Suprapubic skin (tissue), 4 donors: Measurements from ENCODE around the gene NBPF1. TPM values are rescaled to one million over a fixed set of nuclear protein-coding genes. Genes with fewer than 3 reads are reported as not detected.
A peak's percentile ranks its signal among the peaks of the same experiment; 100 is the strongest.
"Not testable (repeated sequence)": the region's sequence is repeated elsewhere in the genome, so short reads cannot be mapped to it uniquely, and the experiment has no call there.

Experiments
- DNase-seq, 2 donors: peaks; one replicate each; pipeline ENCODE4 v3.0.0-alpha.2; 2019; ENCODE audit warnings: low spot score in 2 of 2
- H3K27ac ChIP-seq: fragments of 200-600 bp; sonication (generic); one replicate; pipeline ENCODE4 v1.5.1; 2019
- H3K27me3 ChIP-seq: fragments of 200-600 bp; sonication (generic); one replicate; pipeline ENCODE4 v1.5.1; 2019
- H3K36me3 ChIP-seq: fragments of 200-600 bp; sonication (generic); one replicate; pipeline ENCODE4 v1.5.1; 2019
- H3K4me1 ChIP-seq: fragments of 200-600 bp; sonication (generic); one replicate; pipeline ENCODE4 v1.5.1; 2019
- H3K4me3 ChIP-seq: fragments of 200-600 bp; sonication (generic); one replicate; pipeline ENCODE4 v1.5.1; 2019; ENCODE audit warnings: mild to moderate bottlenecking
- H3K9me3 ChIP-seq: fragments of 200-600 bp; sonication (generic); one replicate; pipeline ENCODE4 v1.5.1; 2019
- WGBS: methylation state at CpG from one replicate; pipeline ENCODE4 v1.1.5; 2018; 5-methylcytosine and 5-hydroxymethylcytosine counted together
- total RNA-seq, 4 donors: library from RNA; depleted of rRNA; stranded (reverse); fragments of >200 nt; gene quantifications; one replicate each; pipeline ENCODE4 v1.1.0, GENCODE V29; 2016

NBPF1 gene
- total RNA-seq, 4 donors from 2014 or later, result 12.9 to 49.1 (median 23.8) TPM

DNA sequence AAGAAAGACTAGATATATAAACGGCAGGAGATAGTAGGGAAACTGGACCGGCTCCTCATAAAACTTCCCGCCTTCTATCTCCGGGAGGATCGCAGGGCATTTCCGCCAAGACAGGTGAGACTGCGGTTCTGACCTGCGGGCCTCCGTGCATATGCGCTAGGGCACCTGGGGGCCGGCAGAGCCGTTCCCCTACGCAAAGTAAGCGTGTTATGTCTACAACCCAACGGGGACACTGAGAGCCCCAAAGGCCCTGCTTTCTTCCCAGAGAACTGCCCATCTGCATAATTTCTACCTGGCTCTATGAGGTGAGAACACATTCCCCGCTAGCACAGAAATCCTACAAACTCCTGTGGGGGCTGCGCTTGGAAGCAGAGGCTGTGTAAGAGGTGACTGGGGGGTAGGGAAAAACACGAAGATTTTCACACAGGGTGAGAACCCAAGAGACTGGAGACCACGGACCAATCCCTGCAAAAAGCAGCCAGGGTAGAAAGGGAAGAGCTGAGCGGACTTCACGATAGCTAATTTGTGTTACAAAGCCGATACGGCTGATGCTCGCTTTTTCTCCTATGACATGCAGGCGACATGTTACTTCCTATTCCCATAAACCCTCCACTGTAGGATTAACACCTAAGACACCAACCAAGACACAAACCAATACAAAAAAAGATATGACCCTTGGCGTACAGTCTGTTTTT is 99.8 kb downstream of the NBPF1 start:
- H3K36me3 ChIP-seq, DNase-seq, H3K9me3 ChIP-seq, H3K4me1 ChIP-seq, H3K27ac ChIP-seq: not testable (repeated sequence)
- peak overlapping the region; percentile 36 for H3K4me3 ChIP-seq
- 16% methylated on average over 5 of the region's 26 CpGs for WGBS
- peaks cover 14% of the 10 kb centered on the region for H3K27me3 ChIP-seq

DNA sequence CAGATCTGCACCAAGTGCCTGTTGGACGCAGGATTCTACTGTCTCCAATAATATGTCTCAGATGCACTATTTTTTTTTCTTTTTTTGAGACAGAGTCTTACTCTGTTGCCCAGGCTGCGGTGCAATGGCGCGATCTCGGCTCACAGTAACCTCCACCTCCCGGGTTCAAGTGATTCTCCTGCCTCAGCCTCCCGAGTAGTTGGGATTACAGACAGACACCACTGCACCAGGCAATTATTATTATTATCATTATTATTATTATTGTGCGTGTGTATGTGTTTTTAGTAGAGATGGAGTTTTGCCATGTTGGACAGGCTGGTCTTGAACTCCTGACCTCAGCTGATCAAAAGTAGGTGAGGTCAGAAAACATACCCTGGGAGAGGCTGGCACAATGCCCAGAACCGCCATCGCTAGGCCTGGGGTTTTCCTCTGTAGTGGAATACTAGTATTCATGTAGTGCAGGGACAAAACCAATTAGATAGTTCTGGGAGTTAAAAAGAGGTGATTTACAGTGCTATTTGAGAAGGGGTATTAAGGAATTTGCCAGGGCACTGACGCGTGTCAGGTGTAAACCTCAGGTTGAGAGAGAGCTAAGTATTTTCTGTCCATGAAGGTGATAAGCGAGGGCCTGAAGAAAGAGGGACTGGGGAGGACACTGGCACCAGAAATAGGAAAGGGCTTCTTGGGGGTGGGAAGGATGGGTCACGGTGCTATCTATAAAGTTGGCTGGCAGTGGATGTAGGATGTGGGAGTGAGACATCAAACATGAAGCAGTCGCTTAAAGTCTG is 100.5 kb downstream of the NBPF1 start:
- not testable (repeated sequence) for H3K27ac ChIP-seq

More for the DNA sequence above, 100.5 kb downstream of the NBPF1 start:
- not testable (repeated sequence) for H3K27me3 ChIP-seq, H3K4me3 ChIP-seq, H3K9me3 ChIP-seq, DNase-seq, H3K4me1 ChIP-seq, H3K36me3 ChIP-seq
- 74% methylated on average over 12 of the region's 15 CpGs for WGBS

Other genes with a start within 250 kb of the NBPF1 start
- gene SZRD1, start 246.3 kb downstream of the NBPF1 start, total RNA-seq, result 10 to 100 TPM; 48.0 to 59.5 (median 58.0) TPM
- not detected for gene SPATA21, start 176.1 kb downstream of the NBPF1 start, total RNA-seq
- gene NECAP2, start 172.8 kb downstream of the NBPF1 start, total RNA-seq, result 100 to 1,000 TPM in 1 of 4 donors, 10 to 100 TPM in 3; 71.4 to 100 (median 80.6) TPM
- under 1 TPM; under 0.01 TPM for gene RNU1-1, start 99.3 kb downstream of the NBPF1 start, total RNA-seq
- gene RNU1-3, start 53.4 kb upstream of the NBPF1 start, total RNA-seq, result under 1 TPM; under 0.01 TPM
- gene RNU1-4, start 127.0 kb upstream of the NBPF1 start, total RNA-seq, result under 1 TPM; under 0.01 TPM